Measurements from ENCODE around the gene PCSK9.

GRCh38 chr1:55061000-55061705 lies 21.8 kb downstream of the PCSK9 start:
- TF ChIP-seq, protein P1, sequence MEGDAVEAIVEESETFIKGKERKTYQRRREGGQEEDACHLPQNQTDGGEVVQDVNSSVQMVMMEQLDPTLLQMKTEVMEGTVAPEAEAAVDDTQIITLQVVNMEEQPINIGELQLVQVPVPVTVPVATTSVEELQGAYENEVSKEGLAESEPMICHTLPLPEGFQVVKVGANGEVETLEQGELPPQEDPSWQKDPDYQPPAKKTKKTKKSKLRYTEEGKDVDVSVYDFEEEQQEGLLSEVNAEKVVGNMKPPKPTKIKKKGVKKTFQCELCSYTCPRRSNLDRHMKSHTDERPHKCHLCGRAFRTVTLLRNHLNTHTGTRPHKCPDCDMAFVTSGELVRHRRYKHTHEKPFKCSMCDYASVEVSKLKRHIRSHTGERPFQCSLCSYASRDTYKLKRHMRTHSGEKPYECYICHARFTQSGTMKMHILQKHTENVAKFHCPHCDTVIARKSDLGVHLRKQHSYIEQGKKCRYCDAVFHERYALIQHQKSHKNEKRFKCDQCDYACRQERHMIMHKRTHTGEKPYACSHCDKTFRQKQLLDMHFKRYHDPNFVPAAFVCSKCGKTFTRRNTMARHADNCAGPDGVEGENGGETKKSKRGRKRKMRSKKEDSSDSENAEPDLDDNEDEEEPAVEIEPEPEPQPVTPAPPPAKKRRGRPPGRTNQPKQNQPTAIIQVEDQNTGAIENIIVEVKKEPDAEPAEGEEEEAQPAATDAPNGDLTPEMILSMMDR (IDR thresholded peaks at IDR 0.05) = no peak
- no peak for TF ChIP-seq POLR2A (IDR thresholded peaks at IDR 0.05)
